Astrocyte (in vitro differentiated cells and primary cell): Measurements from ENCODE around the gene CTNNA3. TPM values are rescaled to one million over a fixed set of nuclear protein-coding genes. Genes with fewer than 3 reads are reported as not detected.

Experiments used
- DNase-seq: peaks from one replicate; pipeline ENCODE4 v3.0.0-alpha.2; 2010; ENCODE audit warnings: low read depth
- FAIRE-seq: peaks from 2 replicates; lab custom pipeline; 2011; peaks lifted over from hg19 to GRCh38; lab: Jason Lieb, UNC
- H2AFZ ChIP-seq: 2 replicates; pipeline ENCODE4 v1.6.0; 2012; ENCODE audit warnings: low read depth, low read length, inconsistent platforms
- H3K27ac ChIP-seq: 2 replicates; pipeline ENCODE4 v1.5.1; 2011; ENCODE audit warnings: low read depth, low read length, inconsistent platforms
- H3K27me3 ChIP-seq: 2 replicates; pipeline ENCODE4 v1.6.0; 2011; ENCODE audit warnings: low read length, inconsistent platforms; ENCODE audit not compliant: insufficient read depth
- H3K36me3 ChIP-seq: 2 replicates; pipeline ENCODE4 v1.5.1; 2011; ENCODE audit warnings: low read length, inconsistent platforms; ENCODE audit not compliant: insufficient read depth
- H3K4me1 ChIP-seq: 2 replicates; pipeline ENCODE4 v1.5.1; 2011; ENCODE audit warnings: low read length, inconsistent platforms; ENCODE audit not compliant: insufficient read depth
- H3K4me2 ChIP-seq: 2 replicates; pipeline ENCODE4 v1.6.0; 2012; ENCODE audit warnings: low read length, inconsistent platforms
- H3K4me3 ChIP-seq: 2 replicates; pipeline ENCODE4 v1.5.1; 2011; ENCODE audit warnings: low read depth, mild to moderate bottlenecking, low read length, inconsistent platforms; ENCODE audit not compliant: insufficient read depth
- H3K79me2 ChIP-seq: 2 replicates; pipeline ENCODE4 v1.6.0; 2012; ENCODE audit warnings: mild to moderate bottlenecking, low read length, inconsistent platforms; ENCODE audit not compliant: insufficient read depth
- H3K9ac ChIP-seq: 2 replicates; pipeline ENCODE4 v1.6.0; 2012; ENCODE audit warnings: mild to moderate bottlenecking, low read length, inconsistent platforms
- H3K9me3 ChIP-seq: 2 replicates; pipeline ENCODE4 v1.5.1; 2012; ENCODE audit warnings: low read depth, mild to moderate bottlenecking, low read length, inconsistent platforms; ENCODE audit not compliant: insufficient read depth
- H4K20me1 ChIP-seq: 2 replicates; pipeline ENCODE4 v1.6.0; 2012; ENCODE audit warnings: low read length, inconsistent platforms; ENCODE audit not compliant: insufficient read depth
- H3K27ac Mint-ChIP-seq: one replicate; pipeline ENCODE4 v1.8.0; 2021; ENCODE audit warnings: mild to moderate bottlenecking, mixed read lengths; ENCODE audit not compliant: unreplicated experiment
- H3K27me3 Mint-ChIP-seq: one replicate; pipeline ENCODE4 v1.8.0; 2021; ENCODE audit warnings: low read depth, mixed read lengths; ENCODE audit not compliant: unreplicated experiment
- H3K36me3 Mint-ChIP-seq: one replicate; pipeline ENCODE4 v1.8.0; 2021; ENCODE audit warnings: low read depth, mixed read lengths; ENCODE audit not compliant: unreplicated experiment
- H3K4me1 Mint-ChIP-seq: one replicate; pipeline ENCODE4 v1.8.0; 2021; ENCODE audit warnings: low read depth, mixed read lengths; ENCODE audit not compliant: unreplicated experiment
- H3K4me3 Mint-ChIP-seq: one replicate; pipeline ENCODE4 v1.8.0; 2021; ENCODE audit warnings: mild to moderate bottlenecking, moderate library complexity, mixed read lengths; ENCODE audit not compliant: unreplicated experiment
- H3K9me3 Mint-ChIP-seq: one replicate; pipeline ENCODE4 v1.8.0; 2021; ENCODE audit warnings: mild to moderate bottlenecking, mixed read lengths; ENCODE audit not compliant: unreplicated experiment
- EZH2 ChIP-seq: IDR thresholded peaks from 2 replicates; pipeline ENCODE4 v1.6.1; 2012; ENCODE audit warnings: mild to moderate bottlenecking, low read length, inconsistent platforms; ENCODE audit not compliant: insufficient read depth
- total RNA-seq: library from RNA; stranded (reverse); gene quantifications from 2 replicates; pipeline ENCODE4 v1.2.1, GENCODE V29; 2021
- TF ChIP-seq, protein P1 (sequence below): IDR thresholded peaks from 2 replicates; pipeline ENCODE4 v1.5.1; 2011; ENCODE audit warnings: low read depth, mild to moderate bottlenecking, inconsistent platforms, low read length, moderate library complexity; ENCODE audit not compliant: insufficient read depth

The CTNNA3 gene
- total RNA-seq, 1 donor from 2014 or later, result 0.73 TPM

DNA sequence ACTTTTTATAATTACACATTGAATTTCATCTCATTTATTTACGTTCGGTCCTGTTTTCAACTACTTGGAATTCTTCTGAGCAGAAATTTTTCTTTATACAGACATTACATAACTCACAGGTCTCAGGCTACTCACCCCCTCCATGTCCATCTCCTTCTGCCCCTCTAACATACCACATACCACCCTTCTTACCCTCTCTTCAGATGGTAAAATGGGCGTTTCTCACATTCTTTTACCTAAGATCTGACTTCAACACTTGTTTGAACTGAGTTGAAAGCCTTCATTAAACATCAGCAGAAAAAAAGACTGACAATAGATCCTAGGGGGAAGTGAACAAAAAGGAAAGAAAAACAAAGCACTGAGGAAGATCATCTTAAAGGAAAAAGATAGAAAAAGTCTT is 309.7 kb downstream of the CTNNA3 start:
- H4K20me1 ChIP-seq, result no peaks in the 10 kb centered on the region
- H3K9ac ChIP-seq, result no peak overlapping the region
- no peak overlapping the region for H2AFZ ChIP-seq
- TF ChIP-seq, protein P1, sequence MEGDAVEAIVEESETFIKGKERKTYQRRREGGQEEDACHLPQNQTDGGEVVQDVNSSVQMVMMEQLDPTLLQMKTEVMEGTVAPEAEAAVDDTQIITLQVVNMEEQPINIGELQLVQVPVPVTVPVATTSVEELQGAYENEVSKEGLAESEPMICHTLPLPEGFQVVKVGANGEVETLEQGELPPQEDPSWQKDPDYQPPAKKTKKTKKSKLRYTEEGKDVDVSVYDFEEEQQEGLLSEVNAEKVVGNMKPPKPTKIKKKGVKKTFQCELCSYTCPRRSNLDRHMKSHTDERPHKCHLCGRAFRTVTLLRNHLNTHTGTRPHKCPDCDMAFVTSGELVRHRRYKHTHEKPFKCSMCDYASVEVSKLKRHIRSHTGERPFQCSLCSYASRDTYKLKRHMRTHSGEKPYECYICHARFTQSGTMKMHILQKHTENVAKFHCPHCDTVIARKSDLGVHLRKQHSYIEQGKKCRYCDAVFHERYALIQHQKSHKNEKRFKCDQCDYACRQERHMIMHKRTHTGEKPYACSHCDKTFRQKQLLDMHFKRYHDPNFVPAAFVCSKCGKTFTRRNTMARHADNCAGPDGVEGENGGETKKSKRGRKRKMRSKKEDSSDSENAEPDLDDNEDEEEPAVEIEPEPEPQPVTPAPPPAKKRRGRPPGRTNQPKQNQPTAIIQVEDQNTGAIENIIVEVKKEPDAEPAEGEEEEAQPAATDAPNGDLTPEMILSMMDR, result no peak
- TF ChIP-seq EZH2, result no peak
- Mint-ChIP-seq H3K27me3 (no peaks in the 10 kb centered on the region), H3K36me3 (no peaks in the 10 kb centered on the region), H3K4me1 (peaks cover 24% of the 10 kb centered on the region), H3K27ac (peak overlapping the region; percentile 1), H3K4me3 (peak overlapping the region; percentile 4), H3K9me3 (no peaks in the 10 kb centered on the region)
- no peak for FAIRE-seq
- H3K27ac ChIP-seq, result no peak overlapping the region
- no peaks in the 10 kb centered on the region for H3K27me3 ChIP-seq
- no peak for DNase-seq
- no peak overlapping the region for H3K4me2 ChIP-seq
- no peaks in the 10 kb centered on the region for H3K4me1 ChIP-seq
- H3K79me2 ChIP-seq, result no peaks in the 10 kb centered on the region
- no peak overlapping the region for H3K4me3 ChIP-seq
- no peaks in the 10 kb centered on the region for H3K9me3 ChIP-seq
- H3K36me3 ChIP-seq, result no peaks in the 10 kb centered on the region

DNA sequence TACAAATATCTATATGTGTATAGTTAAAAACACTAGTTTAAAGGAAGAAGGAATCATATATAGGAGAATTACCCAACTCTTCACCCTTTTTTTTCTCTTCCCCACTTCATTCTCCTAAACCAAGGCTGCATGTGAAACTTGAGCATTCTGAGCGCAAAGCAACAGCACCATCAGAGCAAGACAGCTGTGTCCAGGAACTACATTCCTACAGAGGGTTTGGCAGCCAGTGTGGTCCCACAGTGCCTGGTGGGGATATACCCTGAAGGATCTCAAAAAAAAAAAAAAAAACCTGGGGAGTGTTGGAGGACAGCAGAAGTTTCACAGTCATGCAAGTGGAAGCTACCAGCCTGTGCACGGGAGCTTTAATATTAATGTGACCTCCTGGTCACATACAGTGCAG is 310.4 kb downstream of the CTNNA3 start:
- H3K9me3 Mint-ChIP-seq, result no peaks in the 10 kb centered on the region
- DNase-seq (no peak), FAIRE-seq (no peak)
- Histone ChIP-seq H3K4me3 (no peak overlapping the region), H3K9me3 (no peaks in the 10 kb centered on the region), H3K27me3 (no peaks in the 10 kb centered on the region), H2AFZ (no peak overlapping the region), H3K27ac (no peak overlapping the region), H3K36me3 (no peaks in the 10 kb centered on the region), H3K4me2 (no peak overlapping the region), H3K9ac (no peak overlapping the region), H4K20me1 (no peaks in the 10 kb centered on the region), H3K4me1 (no peaks in the 10 kb centered on the region), H3K79me2 (no peaks in the 10 kb centered on the region)
- H3K4me1 Mint-ChIP-seq, result peaks cover 24% of the 10 kb centered on the region
- no peak overlapping the region for H3K4me3 Mint-ChIP-seq
- H3K27me3 Mint-ChIP-seq, result no peaks in the 10 kb centered on the region
- no peak for TF ChIP-seq EZH2
- TF ChIP-seq, protein P1, result no peak
- no peaks in the 10 kb centered on the region for H3K36me3 Mint-ChIP-seq
- peak overlapping the region; percentile 69 for H3K27ac Mint-ChIP-seq

DNA sequence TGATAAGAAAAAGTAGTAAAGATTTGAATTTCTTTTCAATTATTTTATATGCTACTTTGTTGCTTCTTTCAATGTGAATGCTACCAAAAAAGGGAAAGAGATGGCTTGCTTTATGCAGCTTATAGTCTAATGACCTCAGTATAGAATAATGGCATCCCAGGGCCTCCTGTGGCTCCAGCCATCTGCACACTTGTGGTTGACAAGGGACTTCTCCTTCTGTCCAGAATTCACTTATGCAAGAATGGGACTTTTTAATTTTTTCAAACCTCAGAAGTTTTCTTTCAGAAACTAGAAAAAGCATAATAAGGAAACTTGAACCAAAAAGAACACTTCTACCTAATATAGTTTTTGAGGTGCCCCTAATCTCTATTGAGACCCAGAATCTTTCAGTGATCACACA is 310.9 kb downstream of the CTNNA3 start:
- DNase-seq, result no peak
- Histone ChIP-seq H3K4me1 (no peaks in the 10 kb centered on the region), H4K20me1 (no peaks in the 10 kb centered on the region), H3K79me2 (no peaks in the 10 kb centered on the region), H3K27me3 (no peaks in the 10 kb centered on the region), H2AFZ (no peak overlapping the region), H3K4me3 (no peak overlapping the region), H3K27ac (no peak overlapping the region), H3K9ac (no peak overlapping the region), H3K36me3 (no peaks in the 10 kb centered on the region), H3K9me3 (no peaks in the 10 kb centered on the region), H3K4me2 (no peak overlapping the region)
- no peak for TF ChIP-seq EZH2
- TF ChIP-seq, protein P1, result no peak
- Mint-ChIP-seq H3K9me3 (no peaks in the 10 kb centered on the region), H3K4me3 (no peak overlapping the region), H3K27me3 (no peaks in the 10 kb centered on the region), H3K4me1 (peaks cover 24% of the 10 kb centered on the region), H3K27ac (no peak overlapping the region), H3K36me3 (no peaks in the 10 kb centered on the region)
- no peak for FAIRE-seq
